NCI-H510A treated with DMSO at 0.1 percent for 48 hours (cell line): ENCODE measurements around the gene CLEC4C.

Experiments
- DNase-seq: peaks from one replicate; lab custom pipeline; 2025; lab: John Stamatoyannopoulos, UW

The CLEC4C gene

GRCh38 chr12:7723926-7724325, 23.2 kb downstream of the CLEC4C start:
- DNase-seq: no peak

GRCh38 chr12:7719946-7720730, 27.0 kb downstream of the CLEC4C start:
- DNase-seq: no peak

DNA sequence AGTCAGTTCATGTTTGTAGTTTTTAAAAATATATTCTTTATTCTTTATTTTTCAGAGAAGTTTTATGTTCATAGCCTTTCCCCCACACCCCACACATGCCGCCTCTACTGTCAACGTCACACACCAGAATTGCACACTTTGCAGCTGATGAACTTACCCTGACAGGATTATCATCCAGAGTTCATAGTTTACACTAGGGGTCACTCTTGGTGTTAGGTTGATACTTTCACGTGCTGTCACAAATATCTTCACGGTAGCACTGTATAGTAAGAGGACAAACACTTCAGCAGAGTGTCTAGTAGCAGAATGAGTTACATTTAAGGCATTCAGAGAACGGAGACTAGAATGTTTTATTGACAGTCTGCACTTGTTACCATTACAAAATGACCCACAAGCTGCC, 30.8 kb downstream of the CLEC4C start:
- DNase-seq: no peak

- no peak for DNase-seq
Measured at GRCh38 chr12:7712841-7713442, 34.2 kb downstream of the CLEC4C start.

- no peak for DNase-seq
Measured at GRCh38 chr12:7711133-7711532, 36.0 kb downstream of the CLEC4C start, which contains the start of gene DPPA3. TSS of gene DPPA3 (plus strand) at chr12:7711433. CDS start at chr12:7711571, 138 bp downstream.

DNA sequence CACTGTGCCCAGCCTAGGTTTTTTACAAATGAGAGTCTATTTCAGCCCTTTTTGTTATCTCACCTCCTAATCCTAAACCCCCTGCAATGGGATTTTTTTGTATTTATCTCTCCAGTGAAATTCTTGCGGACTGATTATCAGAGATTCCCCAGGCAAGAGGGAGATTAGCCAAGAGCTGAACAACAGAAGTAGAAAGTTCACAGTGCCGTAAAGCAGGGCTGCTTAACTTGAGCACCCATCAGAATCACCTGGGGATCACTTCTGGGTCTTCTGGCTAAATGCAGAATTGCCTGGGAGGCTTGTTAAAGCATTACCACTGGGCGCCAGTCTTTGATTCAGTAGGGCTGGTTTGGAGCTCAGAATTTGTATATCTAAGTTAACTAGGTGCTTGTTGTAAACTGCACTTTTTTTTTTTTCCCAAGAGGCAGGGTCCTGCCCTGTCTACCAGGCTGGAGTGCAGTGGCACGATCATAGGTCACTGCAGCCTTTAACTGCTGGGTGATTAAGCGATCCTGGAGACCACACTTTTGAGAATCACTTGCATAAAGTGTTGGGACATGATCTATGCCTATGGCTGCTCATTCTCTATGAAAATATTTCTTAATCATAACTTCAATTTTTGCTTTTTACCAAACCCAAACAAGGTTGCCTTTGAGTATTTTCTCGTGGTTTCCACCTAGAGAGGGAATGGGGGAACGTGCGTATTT, 37.1 kb downstream of the CLEC4C start:
- no peak for DNase-seq

DNA sequence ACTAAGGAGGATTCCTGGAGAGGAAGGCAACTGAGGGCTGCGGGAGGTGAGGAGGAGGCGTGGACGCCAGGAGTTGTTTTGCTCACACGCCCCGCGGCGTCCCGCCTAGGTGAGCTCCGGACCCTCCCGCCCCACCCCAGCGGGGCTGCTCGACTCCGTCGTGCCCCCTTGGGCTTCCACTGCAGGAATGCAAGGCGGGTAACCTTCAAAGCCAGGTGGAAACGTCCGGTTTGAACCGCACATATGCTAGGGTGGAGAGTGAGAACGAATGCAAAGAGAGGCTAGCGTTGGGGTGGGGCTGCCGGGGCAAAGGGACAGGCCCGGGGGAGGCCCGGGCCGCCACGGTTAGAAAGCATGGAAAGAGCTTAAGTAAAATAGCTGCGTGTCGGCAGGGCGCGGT, 41.3 kb downstream of the CLEC4C start:
- DNase-seq: no peak

GRCh38 chr12:7695566-7696197, 51.5 kb downstream of the CLEC4C start, which contains the start of gene GDF3:
TSS of gene GDF3 (minus strand) at chr12:7695775. CDS start at chr12:7695728, 47 bp downstream.
- no peak for DNase-seq

DNA sequence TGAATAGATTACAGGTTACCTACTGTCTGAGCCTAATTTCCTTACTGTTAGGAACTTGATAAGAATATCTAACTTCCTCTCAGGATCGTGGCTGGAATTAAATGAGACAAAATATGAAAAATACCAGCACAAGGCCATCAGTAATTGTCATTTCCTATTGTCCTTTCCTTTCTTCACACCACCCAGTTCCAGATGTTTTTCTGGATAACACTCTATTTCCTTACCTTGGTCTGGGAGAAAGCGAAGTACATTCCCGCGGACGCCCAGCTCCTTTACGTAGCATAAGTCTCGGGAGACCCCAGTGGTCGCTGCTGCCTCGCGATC, 52.0 kb downstream of the CLEC4C start:
- DNase-seq: no peak

DNA sequence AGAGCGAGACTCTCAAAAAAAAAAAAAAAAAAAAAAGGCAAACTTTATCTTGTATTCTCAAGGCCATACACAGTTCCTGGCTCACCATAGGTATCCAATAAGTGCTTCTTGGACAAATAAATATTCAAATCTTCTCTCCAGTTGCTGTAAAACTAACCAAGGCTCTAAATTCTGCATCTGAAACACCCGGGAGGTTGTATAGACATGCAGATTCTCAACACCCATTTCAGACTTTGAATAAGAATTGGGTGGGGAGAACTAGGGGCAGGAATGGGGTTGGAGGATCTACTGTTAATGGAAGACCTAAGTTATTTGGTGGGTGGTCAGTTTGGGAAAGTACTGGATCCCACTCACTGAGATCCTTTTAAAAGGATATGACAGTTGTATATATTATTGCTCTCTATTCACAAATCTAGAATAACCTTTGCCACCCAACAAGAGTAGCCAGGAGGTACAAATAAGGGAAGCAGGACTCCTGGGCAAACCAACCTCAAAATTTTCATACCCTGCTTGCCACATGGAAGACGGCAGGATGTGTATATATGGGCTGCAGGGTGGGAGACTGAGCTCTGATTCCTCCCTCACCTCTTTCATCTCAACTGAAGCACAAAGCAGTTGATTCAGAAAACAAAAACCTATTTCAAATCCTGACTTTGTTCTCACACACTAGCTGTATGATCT, 52.5 kb downstream of the CLEC4C start:
- DNase-seq: no peak

DNA sequence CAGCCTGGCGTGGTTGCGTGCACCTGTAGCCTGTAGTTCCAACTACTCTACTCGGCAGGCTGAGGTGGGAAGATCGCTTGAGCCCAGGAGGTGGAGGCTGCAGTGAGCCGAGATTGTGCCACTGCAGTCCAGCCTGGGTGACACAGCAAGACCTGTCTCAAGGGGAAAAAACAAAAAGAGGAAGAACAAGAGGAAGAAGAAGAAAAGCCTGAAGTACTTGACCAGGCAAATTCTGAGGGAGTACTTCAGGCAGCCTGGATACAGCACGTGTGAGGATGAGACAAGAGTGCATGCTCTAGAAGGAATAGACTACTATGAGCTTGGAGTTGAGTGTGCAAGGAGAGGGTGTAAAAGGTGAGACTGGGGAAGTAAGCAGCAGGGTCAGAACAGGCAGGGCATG, 53.4 kb downstream of the CLEC4C start:
- DNase-seq: no peak

- DNase-seq: no peak
Measured at GRCh38 chr12:7681535-7681934, 65.6 kb downstream of the CLEC4C start.
